ENCODE data around the gene HOXA10.

GRCh38 chr7:27124096-27124901 lies 49.8 kb downstream of the HOXA10 start:
- TF ChIP-seq CTCF (IDR thresholded peaks at IDR 0.05; ENCODE audit: low read length) (no peak), EZH2 (optimal IDR thresholded peaks at IDR 0.05; ENCODE audit: low read depth, low read length) (no peak)

All from MM.1S (cell line).